Right lobe of liver (tissue), 4 donors: Measurements from ENCODE around the gene AGO4.

Experiments used
- POLR2A ChIP-seq: fragments of 450-650 bp; IDR thresholded peaks from one replicate; pipeline ENCODE4 v1.6.1; 2017; ENCODE audit warnings: antibody characterized with exemption, mild to moderate bottlenecking
- TF ChIP-seq, protein P1 (sequence below), 4 donors: fragments of 200-600 bp in 3 of 4; fragments of 450-650 bp in 1 of 4; IDR thresholded peaks; one replicate each; pipeline versions ENCODE4 v1.5.1 to v1.8.0; 2016 to 2022; ENCODE audit warnings: antibody characterized with exemption in 4 of 4, mild to moderate bottlenecking in 2 of 4
- donor health status: DM: no; HTN: no; CAD: no.
- donor health status: DM: no; HTN: no; CAD: no.
- donor health status: DM: no; HTN: yes; CAD: no.

DNA sequence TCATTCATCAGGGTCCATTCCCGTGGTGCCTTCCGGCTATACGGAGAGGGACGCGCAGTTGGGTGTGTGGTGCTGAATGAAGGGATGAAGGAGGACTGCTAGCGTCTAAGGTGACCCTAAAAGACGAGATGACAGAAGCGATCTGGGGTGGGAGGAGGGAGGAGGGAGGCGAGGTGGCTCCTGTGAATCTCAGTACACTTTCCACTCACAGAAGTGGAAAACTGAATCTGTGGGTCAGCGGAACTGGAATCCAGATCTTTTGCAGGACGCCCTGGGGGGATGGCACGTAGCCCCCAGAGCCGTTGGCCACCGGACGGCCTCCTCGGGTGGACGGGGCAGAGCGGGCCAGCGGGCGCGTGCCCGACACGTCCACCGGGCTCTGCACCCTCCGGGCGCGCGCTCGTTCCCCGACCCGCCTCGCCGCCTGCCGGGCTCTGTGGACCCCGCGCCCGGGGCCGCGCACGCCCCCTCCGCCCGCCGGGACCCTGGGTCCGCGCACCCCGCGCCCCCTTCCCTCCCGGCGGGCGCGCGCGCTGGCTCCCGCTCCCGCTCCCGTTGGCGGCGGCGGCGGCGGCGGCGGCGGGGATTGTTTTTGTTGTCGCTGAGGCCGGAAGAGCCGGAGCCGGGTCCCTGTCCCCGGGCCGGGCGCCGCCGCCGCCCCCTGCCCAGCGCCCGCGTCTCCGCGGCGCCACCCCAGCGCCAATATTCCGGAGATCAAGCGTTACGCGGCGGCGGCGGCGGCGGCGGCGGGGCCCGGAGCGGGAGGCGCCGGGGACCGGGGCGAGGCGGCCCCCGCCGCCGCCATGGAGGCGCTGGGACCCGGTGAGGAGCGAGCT is at the start of gene AGO4:
- TF ChIP-seq, protein P1, sequence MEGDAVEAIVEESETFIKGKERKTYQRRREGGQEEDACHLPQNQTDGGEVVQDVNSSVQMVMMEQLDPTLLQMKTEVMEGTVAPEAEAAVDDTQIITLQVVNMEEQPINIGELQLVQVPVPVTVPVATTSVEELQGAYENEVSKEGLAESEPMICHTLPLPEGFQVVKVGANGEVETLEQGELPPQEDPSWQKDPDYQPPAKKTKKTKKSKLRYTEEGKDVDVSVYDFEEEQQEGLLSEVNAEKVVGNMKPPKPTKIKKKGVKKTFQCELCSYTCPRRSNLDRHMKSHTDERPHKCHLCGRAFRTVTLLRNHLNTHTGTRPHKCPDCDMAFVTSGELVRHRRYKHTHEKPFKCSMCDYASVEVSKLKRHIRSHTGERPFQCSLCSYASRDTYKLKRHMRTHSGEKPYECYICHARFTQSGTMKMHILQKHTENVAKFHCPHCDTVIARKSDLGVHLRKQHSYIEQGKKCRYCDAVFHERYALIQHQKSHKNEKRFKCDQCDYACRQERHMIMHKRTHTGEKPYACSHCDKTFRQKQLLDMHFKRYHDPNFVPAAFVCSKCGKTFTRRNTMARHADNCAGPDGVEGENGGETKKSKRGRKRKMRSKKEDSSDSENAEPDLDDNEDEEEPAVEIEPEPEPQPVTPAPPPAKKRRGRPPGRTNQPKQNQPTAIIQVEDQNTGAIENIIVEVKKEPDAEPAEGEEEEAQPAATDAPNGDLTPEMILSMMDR (IDR thresholded peaks at IDR 0.05), result peak in 1 of 4 donors; percentile 14
- peak; percentile 14 for TF ChIP-seq POLR2A
